CD4-positive, alpha-beta T cell treated with Interleukin-4 for 1 hour (primary cell): Measurements from ENCODE around the gene CHERP.

Experiments used
- DNase-seq, 2 donors: peaks; one replicate each; pipeline ENCODE4 v3.0.0-alpha.2; 2020 to 2022

CHERP gene

GRCh38 chr19:16542910-16543472 lies 754 bp upstream of the CHERP start:
- no peak for DNase-seq

GRCh38 chr19:16541526-16542044 lies 652 bp downstream of the CHERP start:
- no peak for DNase-seq

- DNase-seq = no peak
Measured at GRCh38 chr19:16540948-16541347, 1.3 kb downstream of the CHERP start.

GRCh38 chr19:16537111-16537510 lies 5.1 kb downstream of the CHERP start:
- no peak for DNase-seq

- DNase-seq = no peak
Measured at GRCh38 chr19:16536130-16536529, 6.1 kb downstream of the CHERP start.

- no peak for DNase-seq
Measured at GRCh38 chr19:16535381-16535780, 6.9 kb downstream of the CHERP start.

GRCh38 chr19:16532440-16533234 lies 9.6 kb downstream of the CHERP start:
- DNase-seq = no peak

- no peak for DNase-seq
Measured at GRCh38 chr19:16531380-16531669, 10.9 kb downstream of the CHERP start.

- DNase-seq = no peak
Measured at GRCh38 chr19:16530540-16531379, 11.5 kb downstream of the CHERP start.

- DNase-seq = no peak
Measured at GRCh38 chr19:16529466-16530144, 12.6 kb downstream of the CHERP start.

GRCh38 chr19:16527971-16528521 lies 14.2 kb downstream of the CHERP start:
- DNase-seq = peak; percentile 42 to 55

GRCh38 chr19:16527334-16527935 lies 14.8 kb downstream of the CHERP start:
- DNase-seq = no peak

GRCh38 chr19:16525751-16526481 lies 16.3 kb downstream of the CHERP start:
- DNase-seq = no peak

GRCh38 chr19:16524991-16525734 lies 17.1 kb downstream of the CHERP start:
- DNase-seq = no peak

GRCh38 chr19:16522559-16523377 lies 19.5 kb downstream of the CHERP start:
- DNase-seq = no peak

- no peak for DNase-seq
Measured at GRCh38 chr19:16521715-16522289, 20.4 kb downstream of the CHERP start.

GRCh38 chr19:16520986-16521624 lies 21.1 kb downstream of the CHERP start:
- no peak for DNase-seq

- DNase-seq = no peak
Measured at GRCh38 chr19:16520074-16520973, 21.9 kb downstream of the CHERP start.
